CD4-positive, alpha-beta T cell treated with Interleukin-21 for 1 hour (primary cell): ENCODE measurements around the gene WWOX.
A peak's percentile ranks its signal among the peaks of the same experiment; 100 is the strongest.

Source experiments
- DNase-seq: peaks from one replicate; pipeline ENCODE4 v3.0.0-alpha.2; 2020

Gene WWOX

GRCh38 chr16:78751601-78752000, 652.1 kb downstream of the WWOX start:
- DNase-seq: no peak

- no peak for DNase-seq
Observed at GRCh38 chr16:78754713-78755112, 655.3 kb downstream of the WWOX start.

- DNase-seq: no peak
Observed at GRCh38 chr16:78755751-78756661, 656.6 kb downstream of the WWOX start.

GRCh38 chr16:78759596-78759995, 660.1 kb downstream of the WWOX start:
- DNase-seq: no peak

GRCh38 chr16:78760611-78761010, 661.2 kb downstream of the WWOX start:
- DNase-seq: no peak

GRCh38 chr16:78761427-78761826, 662.0 kb downstream of the WWOX start:
- no peak for DNase-seq

GRCh38 chr16:78762222-78762621, 662.8 kb downstream of the WWOX start:
- DNase-seq: no peak

- no peak for DNase-seq
Observed at GRCh38 chr16:78763821-78764440, 664.5 kb downstream of the WWOX start.

- DNase-seq: no peak
Observed at GRCh38 chr16:78764478-78764877, 665.0 kb downstream of the WWOX start.

- no peak for DNase-seq
Observed at GRCh38 chr16:78768226-78768625, 668.8 kb downstream of the WWOX start.

GRCh38 chr16:78768718-78769117, 669.3 kb downstream of the WWOX start:
- DNase-seq: peak; percentile 52

- DNase-seq: peak; percentile 86
Observed at GRCh38 chr16:78770353-78771091, 671.1 kb downstream of the WWOX start.

GRCh38 chr16:78773291-78773702, 673.8 kb downstream of the WWOX start:
- no peak for DNase-seq

- DNase-seq: no peak
Observed at GRCh38 chr16:78773706-78774105, 674.3 kb downstream of the WWOX start.

- no peak for DNase-seq
Observed at GRCh38 chr16:78775161-78775561, 675.7 kb downstream of the WWOX start.

- no peak for DNase-seq
Observed at GRCh38 chr16:78778101-78779004, 678.9 kb downstream of the WWOX start.

GRCh38 chr16:78780808-78781207, 681.4 kb downstream of the WWOX start:
- no peak for DNase-seq

- no peak for DNase-seq
Observed at GRCh38 chr16:78782572-78782971, 683.1 kb downstream of the WWOX start.

GRCh38 chr16:78783570-78784079, 684.2 kb downstream of the WWOX start:
- DNase-seq: no peak

GRCh38 chr16:78784771-78785170, 685.3 kb downstream of the WWOX start:
- no peak for DNase-seq

- DNase-seq: no peak
Observed at GRCh38 chr16:78785218-78785617, 685.8 kb downstream of the WWOX start.

GRCh38 chr16:78786635-78787034, 687.2 kb downstream of the WWOX start:
- DNase-seq: no peak
